A549 treated with GW870086 at 1 μM for 4 hours (cell line): ENCODE measurements around the gene SFSWAP. TPM values are rescaled to one million over a fixed set of nuclear protein-coding genes. Genes with fewer than 3 reads are reported as not detected.

Experiments used
- total RNA-seq: library from RNA; stranded (reverse); fragments of 200-300 nt; extraction: Qiagen RNA extraction; gene quantifications from 5 replicates; pipeline ENCODE4 v1.2.3, GENCODE V29; 2022; ENCODE audit warnings: low read depth

Gene SFSWAP
- total RNA-seq, result 23.5 to 29.5 TPM (median 28.6 TPM) in 5 replicates

DNA sequence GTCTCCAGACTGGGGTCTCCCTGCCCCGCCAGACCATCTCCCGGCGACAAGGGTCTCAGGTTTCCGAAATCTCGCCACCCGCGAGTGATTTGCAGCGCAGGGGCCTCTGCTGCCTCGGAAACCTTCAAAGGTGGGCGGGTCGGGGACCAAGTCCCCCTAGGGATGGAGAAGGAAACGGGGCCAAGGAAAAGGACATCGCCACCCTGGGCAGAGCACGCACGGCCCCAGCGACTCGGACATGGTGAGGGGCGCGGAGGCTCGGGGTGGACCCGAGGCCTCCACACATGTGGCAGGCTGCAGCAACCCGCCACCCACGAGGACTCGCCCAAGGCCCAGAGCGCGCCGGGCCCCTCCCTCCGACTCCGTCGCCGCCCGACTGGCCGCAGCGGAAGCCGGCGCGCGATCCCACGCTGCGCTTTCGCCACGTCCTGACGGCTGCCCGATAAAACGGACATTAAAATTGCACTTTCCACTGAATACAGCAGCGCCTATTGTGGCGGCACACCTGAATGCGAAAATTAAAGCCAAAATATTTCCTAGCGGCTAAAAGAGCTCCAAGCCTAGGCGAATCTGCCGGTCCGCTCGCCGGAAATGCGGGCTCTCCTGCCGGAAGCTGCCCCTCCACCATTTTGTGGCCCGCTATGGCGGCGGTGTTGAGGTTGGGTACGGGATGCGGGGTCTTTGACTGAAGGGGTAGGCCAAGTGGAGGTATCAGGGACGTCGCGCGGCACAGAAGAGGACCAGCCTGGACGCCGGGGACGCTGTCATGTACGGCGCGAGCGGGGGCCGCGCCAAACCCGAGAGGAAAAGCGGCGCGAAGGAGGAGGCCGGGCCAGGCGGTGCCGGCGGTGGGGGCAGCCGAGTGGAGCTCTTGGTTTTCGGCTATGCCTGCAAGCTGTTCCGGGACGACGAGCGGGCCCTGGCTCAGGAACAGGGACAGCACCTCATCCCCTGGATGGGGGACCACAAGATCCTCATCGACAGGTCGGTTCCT lies at the start of gene SFSWAP:
TSS of gene SFSWAP (plus strand) at position 627 of the 994 bp plus-strand sequence. CDS start at position 767, 140 bp downstream.

DNA sequence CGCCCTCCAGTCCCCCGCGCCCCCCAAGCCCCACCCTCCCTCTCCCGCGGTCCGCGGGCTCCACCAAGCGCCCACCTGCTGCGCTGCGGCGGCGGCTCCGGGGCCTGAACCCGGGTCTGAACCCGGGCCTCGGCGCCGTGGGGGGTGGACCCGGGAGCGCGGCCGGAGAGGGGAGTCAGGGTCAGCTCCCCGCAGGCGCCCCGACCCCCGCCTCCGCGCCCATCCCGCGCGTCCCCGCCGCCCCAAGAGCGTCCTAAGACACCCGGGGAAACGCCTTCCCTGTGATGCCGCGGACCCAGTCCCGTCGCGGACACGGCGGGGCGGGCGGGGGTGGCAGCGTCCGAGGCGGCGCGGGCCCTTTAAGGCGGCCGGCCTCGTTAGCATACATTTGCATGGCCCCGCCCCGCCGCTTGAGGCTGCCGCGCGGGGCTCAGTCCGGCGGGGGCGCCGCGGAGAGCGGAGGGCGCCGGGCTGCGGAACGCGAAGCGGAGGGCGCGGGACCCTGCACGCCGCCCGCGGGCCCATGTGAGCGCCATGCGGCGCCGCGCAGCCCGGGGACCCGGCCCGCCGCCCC lies 117.2 kb downstream of the SFSWAP start, which contains the start of gene MMP17:
TSS of gene MMP17 (plus strand) at position 433 of the 574 bp plus-strand sequence. CDS start at position 535, 102 bp downstream.

Other genes starting within 250 kb of the SFSWAP start
- 8.1 to 15.1 TPM (median 10.6 TPM) in 5 replicates for gene MMP17, start 117.3 kb downstream of the SFSWAP start, total RNA-seq
- gene ULK1, start 183.5 kb downstream of the SFSWAP start, total RNA-seq, result 20.6 to 30.0 TPM (median 28.0 TPM) in 5 replicates
- 56.4 to 77.1 TPM (median 74.4 TPM) in 5 replicates for gene PUS1, start 218.2 kb downstream of the SFSWAP start, total RNA-seq
- 21.1 to 25.8 TPM (median 24.7 TPM) in 5 replicates for gene EP400, start 238.9 kb downstream of the SFSWAP start, total RNA-seq